Neural cell (in vitro differentiated cells): ENCODE data around the gene GPSM1.

Source experiments
- EP300 ChIP-seq: fragments of 450-650 bp; conservative IDR thresholded peaks from 2 replicates; pipeline ENCODE4 v1.6.1; 2014; ENCODE audit warnings: antibody characterized with exemption, mild to moderate bottlenecking, moderate library complexity; ENCODE audit not compliant: poor library complexity, severe bottlenecking
- TF ChIP-seq, protein P1 (sequence below): fragments of 450-650 bp; IDR thresholded peaks from 2 replicates; pipeline ENCODE4 v1.5.1; 2014; ENCODE audit warnings: antibody characterized with exemption, mild to moderate bottlenecking, moderate library complexity; ENCODE audit not compliant: poor library complexity, severe bottlenecking

DNA sequence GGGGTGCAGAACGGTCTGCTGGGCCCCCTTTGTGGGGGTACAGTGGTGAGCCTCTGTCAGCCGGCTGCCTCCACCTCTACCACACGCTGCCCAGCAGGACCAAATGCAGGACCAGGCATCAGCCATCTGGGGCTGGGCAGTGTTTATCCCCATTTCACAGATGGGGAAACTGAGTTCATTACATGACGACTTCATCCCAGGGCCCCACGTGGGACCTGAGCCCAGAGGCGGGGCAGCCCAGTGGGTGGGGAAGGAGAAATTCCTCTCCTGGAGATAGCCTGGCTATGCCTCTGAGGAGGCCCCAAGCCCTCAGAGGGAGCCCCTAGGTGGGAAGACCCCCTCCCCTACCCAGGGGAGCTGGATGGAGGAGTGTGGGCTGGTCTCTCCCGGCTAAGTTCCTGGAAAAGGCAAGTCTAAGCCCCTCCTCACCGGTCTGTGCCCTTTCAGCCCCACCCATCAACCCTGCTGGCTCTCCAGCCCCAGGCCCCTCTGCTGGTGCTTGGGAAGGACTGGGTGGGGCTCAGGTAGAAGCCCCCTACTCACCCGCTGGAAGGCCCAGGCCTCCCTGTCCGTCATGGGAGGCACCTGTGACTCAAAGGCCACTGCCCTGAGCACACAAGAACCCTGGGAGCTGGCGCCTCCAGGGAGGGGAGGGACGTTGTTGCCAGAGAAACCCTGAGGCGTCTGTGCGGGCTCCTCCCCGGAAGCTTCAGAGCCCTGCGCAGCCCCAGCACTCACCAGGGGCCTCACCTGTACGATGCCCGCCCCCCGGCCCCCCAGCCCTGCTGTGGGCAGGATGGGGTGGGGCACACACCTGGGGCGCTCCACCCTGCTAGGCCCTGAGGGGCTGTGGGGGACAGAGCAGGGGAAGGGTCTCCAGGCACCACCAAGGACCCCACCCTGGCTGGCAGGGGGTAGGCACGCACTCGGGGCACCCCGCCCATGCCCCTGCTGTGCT is 16.0 kb upstream of the GPSM1 start:
- TF ChIP-seq, protein P1, sequence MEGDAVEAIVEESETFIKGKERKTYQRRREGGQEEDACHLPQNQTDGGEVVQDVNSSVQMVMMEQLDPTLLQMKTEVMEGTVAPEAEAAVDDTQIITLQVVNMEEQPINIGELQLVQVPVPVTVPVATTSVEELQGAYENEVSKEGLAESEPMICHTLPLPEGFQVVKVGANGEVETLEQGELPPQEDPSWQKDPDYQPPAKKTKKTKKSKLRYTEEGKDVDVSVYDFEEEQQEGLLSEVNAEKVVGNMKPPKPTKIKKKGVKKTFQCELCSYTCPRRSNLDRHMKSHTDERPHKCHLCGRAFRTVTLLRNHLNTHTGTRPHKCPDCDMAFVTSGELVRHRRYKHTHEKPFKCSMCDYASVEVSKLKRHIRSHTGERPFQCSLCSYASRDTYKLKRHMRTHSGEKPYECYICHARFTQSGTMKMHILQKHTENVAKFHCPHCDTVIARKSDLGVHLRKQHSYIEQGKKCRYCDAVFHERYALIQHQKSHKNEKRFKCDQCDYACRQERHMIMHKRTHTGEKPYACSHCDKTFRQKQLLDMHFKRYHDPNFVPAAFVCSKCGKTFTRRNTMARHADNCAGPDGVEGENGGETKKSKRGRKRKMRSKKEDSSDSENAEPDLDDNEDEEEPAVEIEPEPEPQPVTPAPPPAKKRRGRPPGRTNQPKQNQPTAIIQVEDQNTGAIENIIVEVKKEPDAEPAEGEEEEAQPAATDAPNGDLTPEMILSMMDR: no peak
- no peak for TF ChIP-seq EP300
